ENCODE results near the gene GRAMD2B.

GRCh38 chr5:126490167-126490940 lies 67.1 kb downstream of the GRAMD2B start:
- no peak for TF ChIP-seq POLR2A (IDR thresholded peaks at IDR 0.05)
- TF ChIP-seq CTCF (IDR thresholded peaks at IDR 0.05) = no peak
